ENCODE results near the gene KIAA1755.
"Not testable (repeated sequence)": the region's sequence is repeated elsewhere in the genome, so short reads cannot be mapped to it uniquely, and the experiment has no call there.

The KIAA1755 gene

GRCh38 chr20:38262931-38263330, 2.4 kb upstream of the KIAA1755 start:
- DNase-seq: no peak

- DNase-seq: no peak
These were observed 487 bp upstream of the KIAA1755 start for GRCh38 chr20:38261054-38261390.

DNA sequence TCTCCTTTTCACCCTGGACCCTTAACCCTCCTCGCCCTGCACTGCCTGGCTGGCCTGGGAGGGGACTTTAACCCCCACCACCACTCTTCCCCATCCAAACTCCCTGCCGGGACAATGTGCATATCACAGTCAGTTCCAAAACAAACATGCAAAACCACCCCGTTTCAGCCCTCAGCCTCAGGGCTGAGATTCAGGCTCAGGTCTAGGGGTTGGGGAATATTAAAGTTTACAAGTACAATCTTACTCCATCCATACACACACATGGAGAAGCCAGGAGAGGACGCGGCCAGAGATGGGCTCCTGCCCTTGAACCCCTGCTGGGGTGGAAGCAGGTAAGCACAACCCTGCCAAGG, 534 bp downstream of the KIAA1755 start:
- DNase-seq: no peak

DNA sequence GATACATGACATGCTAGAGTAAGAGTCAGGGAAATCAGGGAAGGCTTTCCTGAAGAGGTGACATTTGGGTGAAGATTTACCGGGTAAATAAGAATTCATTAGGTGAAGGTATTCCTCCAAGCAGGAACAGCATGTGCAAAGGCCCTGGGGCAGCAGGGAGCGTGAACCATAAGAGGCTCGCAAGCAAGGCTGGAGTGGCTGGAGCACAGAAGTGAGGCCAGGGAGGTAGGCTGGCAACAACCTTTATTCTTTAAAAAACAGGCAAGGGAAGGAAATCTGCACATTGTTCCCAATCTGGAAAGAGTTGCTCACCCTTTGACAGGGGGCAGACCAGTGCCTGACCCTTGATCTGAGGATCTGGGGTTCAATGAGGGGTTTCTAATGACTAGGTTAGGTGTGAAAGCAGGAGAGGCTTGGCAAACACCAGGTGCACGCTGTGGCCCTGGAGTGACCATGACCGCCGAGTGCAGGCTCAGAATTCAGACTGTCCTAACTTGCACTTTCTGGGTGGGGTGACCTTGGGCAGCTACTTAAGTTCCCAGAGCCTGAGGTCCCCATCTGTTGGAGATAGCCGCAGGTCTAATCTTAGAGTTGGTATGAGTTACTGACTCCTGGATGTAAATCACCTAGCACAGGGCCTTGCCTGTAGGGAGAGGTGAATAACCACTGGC, 1.9 kb downstream of the KIAA1755 start:
- no peak for DNase-seq

DNA sequence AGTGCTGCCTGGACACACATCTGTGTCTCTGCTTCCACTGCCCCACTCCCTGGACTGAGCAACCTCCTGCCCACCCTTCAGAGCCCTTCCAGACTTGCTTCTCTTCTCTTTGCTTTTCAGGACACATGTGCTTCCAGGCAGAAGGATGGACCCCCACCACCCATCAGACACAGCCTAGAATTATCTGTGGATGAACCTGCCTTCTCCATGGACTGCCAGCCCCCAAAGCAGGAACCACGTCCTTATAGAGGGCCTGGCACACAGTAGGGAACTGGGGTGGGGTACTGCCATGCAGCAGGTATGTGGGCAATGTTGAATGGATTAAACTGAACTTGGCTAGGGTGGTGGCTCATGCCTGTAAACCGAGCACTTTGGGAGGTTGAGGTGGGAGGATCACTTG, 3.6 kb downstream of the KIAA1755 start:
- DNase-seq: no peak

GRCh38 chr20:38256021-38256420, 4.5 kb downstream of the KIAA1755 start:
- DNase-seq: no peak

- no peak for DNase-seq
These were observed 5.1 kb downstream of the KIAA1755 start for GRCh38 chr20:38255393-38255792.

GRCh38 chr20:38254621-38255020, 5.9 kb downstream of the KIAA1755 start:
- DNase-seq: not testable (repeated sequence)

GRCh38 chr20:38253571-38253970, 7.0 kb downstream of the KIAA1755 start:
- no peak for DNase-seq

DNA sequence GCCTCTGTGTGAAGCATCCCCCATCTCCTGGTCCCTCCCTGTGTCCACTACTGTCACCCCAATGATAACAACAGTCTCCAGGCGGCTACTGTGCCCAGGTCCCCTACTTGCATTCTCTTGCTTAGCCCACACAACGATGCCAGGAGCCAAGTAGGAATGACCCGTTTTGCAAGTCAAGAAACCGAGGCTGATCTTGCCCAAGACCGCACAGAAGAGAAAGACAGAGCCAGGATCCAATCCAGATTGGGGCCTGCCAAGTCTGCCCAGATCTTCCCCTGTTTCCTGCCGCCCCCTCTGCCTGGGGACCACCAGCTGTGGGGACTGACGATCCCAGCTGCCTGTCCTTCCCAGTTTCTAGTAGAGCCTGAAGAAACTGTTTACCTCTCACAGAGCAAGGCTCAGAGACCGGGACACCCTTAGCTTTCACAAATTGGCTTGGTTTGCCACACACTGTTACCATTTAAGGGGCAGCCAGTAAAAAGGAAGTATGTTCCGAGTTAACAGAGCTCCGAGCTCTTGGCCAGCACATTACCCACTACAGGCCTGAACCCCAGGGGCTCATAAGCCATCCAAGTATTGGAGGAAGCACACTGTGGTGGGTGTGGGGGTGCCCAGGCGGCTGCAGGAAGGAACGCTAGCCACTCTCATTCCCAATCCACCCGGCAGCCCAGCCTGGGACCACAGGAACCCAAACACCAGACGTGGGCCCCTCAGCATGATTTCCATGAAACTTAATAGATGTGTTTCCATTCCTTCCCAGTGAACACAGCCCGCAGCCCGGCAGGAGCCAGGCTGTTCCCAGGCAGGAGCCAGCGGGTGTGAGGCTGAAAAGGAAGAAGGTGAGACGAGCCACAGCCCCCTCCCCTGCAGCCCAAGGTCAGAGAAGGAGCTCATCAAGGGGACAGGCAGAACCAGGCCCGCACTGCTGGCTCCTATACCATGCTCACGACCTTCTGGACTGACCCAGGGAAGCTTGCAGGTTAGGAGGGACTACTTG, 7.9 kb downstream of the KIAA1755 start:
- no peak for DNase-seq

- not testable (repeated sequence) for DNase-seq
These were observed 9.1 kb downstream of the KIAA1755 start for GRCh38 chr20:38251441-38251840.

- DNase-seq: no peak
These were observed 9.9 kb downstream of the KIAA1755 start for GRCh38 chr20:38250609-38251008.

DNA sequence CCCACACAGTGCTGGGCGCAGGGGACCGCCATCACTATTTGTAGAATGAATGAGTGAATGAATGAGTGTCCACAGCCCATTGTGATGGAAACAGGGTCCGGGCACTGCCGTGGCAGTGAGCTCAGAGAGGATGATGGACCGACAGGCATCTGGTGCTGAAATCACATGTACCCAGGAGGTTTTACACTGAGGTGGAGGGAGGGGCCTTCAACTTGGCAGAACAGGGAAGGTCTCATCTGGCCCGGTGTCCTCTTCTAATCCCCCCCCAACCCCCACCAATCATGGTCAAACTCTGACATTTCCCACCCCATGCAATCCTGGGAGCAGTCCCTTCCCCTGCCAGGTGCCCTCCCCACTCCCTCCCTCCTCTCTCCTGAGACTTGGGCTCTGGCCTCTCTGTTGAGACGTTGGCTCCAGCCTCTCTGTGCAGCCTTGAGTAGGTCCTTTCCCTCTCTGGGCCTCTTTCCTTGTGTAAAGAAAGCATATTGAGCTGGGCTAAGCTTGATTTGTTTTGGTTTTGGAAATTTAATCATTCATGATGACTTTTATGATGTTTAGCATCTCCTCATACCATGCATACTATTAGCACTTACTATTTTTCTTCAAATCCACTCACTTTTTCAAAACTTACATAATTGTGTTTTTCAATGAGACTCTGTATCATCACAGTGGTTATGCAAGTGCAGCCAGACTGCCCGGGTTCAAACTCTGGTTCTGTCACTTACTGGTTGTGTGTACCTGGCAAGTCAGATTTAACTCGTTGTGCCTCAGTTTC, 10.8 kb downstream of the KIAA1755 start:
- DNase-seq: no peak

DNA sequence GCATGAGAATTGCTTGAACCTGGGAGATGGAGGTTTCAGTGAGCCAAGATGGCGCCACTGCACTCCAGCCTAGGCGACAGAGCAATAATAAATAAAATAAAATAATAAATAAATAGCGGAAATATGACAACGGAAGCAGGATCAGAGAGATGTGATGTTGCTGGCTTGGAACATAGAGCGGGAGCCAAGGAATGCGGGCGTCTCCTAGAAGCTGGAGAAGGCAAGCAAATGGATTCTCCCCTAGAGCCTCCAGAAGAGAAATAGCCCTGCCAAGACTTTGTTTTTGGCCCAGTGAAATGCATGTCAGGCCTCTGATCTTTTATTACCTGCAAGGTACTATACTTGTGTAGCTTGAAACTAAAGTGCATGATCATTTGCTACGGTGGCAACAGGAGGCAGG, 12.4 kb downstream of the KIAA1755 start:
- DNase-seq: no peak

DNA sequence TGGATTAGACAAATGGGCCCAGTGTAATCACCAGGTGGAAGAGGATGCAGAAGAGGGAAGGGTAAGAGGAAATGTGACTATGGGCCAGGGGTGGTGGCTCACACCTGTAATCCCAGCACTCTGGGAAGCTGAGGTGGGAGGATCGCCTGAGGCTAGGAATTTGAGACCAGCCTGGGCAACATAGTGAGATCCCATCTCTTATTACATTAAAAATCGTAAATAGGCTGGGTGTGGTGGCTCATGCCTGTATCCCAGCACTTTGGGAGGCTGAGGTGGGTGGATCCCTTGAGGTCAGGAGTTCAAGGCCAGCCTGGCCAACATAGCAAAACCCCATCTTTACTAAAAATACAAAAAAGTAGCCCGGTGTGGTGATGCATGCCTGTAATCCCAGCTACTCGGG, 12.8 kb downstream of the KIAA1755 start:
- not testable (repeated sequence) for DNase-seq

GRCh38 chr20:38247166-38247509, 13.4 kb downstream of the KIAA1755 start:
- no peak for DNase-seq

GRCh38 chr20:38246357-38247165, 14.0 kb downstream of the KIAA1755 start:
- DNase-seq: no peak

GRCh38 chr20:38245753-38246152, 14.8 kb downstream of the KIAA1755 start:
- DNase-seq: no peak

- no peak for DNase-seq
These were observed 16.9 kb downstream of the KIAA1755 start for GRCh38 chr20:38243709-38244020.

DNA sequence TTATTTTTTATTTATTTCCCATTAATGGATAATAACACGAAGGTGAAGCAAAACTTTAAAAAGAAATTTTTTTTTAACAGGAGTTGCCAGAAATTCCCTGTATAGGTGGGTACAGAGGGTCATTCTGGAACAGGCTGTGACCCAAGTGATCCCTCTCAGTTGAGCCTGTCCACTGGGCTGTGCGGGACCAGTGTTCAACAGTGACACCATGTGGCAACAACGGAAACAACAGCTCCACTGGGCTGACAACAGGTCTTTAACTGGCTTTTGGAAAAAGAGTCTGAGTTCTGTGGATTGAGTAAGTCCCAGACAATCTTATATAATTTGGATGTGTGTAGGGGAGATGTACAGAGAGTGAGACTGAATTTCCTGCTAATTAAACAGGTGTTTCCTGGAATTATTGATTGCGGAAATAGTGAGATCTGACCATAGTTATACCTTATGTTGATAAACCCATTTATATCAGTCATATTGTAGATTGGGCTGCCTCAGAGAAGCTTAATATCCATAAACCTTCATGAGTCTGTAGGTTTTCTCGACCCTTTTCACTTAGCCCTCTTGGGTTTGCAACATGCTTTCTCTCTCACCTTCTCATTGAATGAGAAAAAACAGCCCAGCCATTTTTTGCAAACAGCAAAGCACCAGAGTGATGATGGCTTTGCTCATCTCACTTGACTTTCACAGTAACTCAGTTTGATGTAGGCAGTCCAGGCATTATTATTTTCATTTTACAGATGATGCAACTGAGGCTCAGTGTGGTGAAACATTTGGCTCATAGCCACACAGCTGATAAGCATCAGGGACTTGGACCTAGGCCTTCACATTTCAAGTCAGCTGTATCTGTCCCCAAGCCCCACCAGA, 17.5 kb downstream of the KIAA1755 start:
- DNase-seq: no peak

- DNase-seq: no peak
These were observed 19.3 kb downstream of the KIAA1755 start for GRCh38 chr20:38241201-38241600.

- no peak for DNase-seq
These were observed 21.1 kb downstream of the KIAA1755 start for GRCh38 chr20:38239441-38239840.
